GM10266 (cell line): ENCODE measurements around the gene ADCY2.

Source experiments
- DNase-seq: peaks from one replicate; pipeline ENCODE4 v3.0.0; 2012; ENCODE audit errors: extremely low spot score
- TF ChIP-seq, protein P1 (sequence below): IDR thresholded peaks from 2 replicates; pipeline ENCODE4 v1.5.1; 2012; ENCODE audit warnings: mild to moderate bottlenecking, low read depth; ENCODE audit not compliant: control insufficient read depth, insufficient read depth; ENCODE audit errors: missing control alignments

Gene ADCY2

DNA sequence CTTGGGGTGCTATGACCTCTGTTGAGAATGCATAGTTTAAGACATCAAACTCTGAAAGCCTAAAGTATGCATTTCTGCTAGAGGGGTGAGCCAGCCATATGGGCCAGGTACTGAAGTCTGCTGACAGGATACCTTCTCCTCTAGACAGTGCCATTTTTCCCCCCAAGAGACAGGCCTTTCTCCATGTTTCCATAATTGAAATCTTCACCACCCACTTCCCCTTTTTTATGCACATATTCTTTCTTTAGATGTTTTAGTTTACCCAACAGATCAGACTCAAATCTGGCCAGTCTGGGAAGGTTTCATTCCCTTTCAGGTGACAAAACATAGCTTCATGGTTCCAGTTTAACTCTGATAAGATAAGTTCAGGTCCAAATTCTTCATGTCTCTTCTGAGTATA is 212.8 kb downstream of the ADCY2 start:
- TF ChIP-seq, protein P1, sequence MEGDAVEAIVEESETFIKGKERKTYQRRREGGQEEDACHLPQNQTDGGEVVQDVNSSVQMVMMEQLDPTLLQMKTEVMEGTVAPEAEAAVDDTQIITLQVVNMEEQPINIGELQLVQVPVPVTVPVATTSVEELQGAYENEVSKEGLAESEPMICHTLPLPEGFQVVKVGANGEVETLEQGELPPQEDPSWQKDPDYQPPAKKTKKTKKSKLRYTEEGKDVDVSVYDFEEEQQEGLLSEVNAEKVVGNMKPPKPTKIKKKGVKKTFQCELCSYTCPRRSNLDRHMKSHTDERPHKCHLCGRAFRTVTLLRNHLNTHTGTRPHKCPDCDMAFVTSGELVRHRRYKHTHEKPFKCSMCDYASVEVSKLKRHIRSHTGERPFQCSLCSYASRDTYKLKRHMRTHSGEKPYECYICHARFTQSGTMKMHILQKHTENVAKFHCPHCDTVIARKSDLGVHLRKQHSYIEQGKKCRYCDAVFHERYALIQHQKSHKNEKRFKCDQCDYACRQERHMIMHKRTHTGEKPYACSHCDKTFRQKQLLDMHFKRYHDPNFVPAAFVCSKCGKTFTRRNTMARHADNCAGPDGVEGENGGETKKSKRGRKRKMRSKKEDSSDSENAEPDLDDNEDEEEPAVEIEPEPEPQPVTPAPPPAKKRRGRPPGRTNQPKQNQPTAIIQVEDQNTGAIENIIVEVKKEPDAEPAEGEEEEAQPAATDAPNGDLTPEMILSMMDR: no peak
- no peak for DNase-seq

DNA sequence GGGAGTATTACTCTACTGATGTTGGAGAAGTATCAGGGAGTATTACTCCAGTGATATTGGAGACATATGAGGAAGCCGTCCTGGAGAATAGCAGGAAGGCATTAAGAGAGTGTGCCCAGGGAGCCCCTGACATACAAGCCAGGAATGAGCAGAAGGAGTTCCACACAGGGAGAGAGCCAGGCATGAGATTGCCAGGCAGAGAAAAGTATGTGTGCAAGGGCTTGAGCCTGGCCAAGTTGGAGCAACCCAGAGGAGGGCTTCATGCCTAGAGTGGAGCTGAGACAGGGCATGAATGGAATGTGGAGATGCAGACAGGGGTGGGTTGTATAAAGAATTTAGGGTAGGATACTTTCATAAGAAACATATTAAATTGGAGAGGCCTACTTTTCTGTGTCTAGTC is 213.8 kb downstream of the ADCY2 start:
- DNase-seq: no peak
- TF ChIP-seq, protein P1: no peak

DNA sequence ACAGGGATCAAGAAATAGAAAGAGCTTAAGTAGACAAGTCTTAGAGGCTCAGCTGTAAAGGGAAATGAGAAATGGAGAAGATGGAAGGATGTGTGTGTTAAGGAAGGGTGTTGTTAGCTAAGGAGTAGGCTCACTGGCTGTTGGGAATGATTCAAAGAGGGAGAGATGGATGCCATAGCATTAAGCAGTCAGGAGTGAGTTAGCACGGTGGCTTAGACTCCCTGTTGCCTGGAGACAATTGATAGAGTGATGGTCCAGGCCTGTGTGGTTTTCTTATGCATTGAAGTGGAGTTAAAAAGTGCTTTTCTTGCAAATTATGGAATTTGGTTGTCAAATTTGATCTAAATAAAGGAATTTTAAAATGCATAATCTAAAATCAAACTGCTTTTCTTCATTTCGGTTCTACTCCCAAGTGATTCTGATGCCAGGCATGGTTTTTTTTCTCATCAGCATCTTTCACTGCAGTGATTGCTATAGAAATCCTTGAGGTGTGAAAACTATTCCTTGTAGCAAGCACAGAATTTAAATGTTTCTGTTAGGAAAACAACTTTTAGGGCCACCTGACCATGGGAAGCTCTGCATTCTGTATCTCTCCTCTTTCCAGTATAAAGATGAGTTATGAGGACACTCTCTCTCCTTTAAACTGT is 214.7 kb downstream of the ADCY2 start:
- TF ChIP-seq, protein P1: no peak
- DNase-seq: no peak

DNA sequence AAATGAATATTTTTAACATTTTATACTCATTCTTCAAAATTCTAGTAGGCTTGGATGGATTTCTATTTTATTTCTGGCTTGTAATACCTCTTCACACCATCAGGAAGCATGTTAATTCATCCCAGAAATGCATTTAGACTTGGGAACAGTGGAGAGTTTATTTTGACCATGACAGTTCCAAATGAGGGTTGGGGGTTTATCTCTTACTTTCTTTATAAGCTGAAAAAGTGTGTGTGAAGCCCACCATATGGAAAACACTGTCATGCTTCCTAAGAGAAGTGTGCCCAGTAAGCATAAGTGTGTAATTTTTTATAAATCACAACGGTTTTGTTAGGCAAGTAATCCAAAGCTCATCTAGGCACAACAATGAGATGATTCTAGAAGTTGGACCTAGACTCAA is 215.6 kb downstream of the ADCY2 start:
- DNase-seq: no peak
- TF ChIP-seq, protein P1: no peak

DNA sequence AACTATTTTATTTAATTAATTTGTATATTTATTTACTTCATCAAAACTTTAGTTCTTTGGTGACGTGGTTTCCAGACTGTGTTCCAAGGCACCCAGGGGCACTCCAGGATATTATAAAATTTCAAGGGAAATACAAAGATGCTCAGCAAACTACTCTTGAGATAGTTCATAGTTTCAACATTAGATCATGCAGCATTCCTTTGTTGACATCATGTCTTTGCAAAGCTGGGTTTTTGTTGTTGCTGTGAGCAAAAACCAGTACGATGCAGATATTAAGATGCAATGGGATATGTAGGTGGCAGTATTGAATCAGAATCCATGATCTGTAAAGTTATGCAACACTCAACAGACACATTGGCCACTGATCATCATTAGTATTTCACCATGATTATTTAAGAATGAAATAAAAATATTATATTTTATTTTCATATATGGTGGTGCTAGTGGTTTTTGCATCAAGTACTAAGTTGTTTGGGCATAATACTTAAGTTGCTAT is 219.7 kb downstream of the ADCY2 start:
- TF ChIP-seq, protein P1: no peak
- no peak for DNase-seq

DNA sequence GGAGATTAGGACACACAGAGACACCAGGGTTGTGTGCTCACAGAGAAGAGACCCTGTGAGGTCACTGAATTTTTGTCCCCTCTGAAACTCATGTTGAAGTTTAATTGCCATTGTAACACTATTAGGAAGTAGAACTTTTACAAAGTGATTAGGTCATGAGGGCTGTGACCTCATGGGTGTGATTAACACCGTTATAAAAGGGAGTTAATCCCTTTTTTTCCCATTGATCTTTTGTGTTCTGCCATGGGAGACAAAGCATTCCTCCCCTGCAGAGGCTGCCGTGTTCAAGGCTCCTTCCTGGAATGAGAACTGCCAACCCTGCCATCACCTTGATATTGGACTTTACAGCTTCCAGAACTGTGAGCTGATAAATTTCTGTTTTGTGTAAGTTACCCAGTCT is 221.0 kb downstream of the ADCY2 start:
- TF ChIP-seq, protein P1: no peak
- DNase-seq: no peak

DNA sequence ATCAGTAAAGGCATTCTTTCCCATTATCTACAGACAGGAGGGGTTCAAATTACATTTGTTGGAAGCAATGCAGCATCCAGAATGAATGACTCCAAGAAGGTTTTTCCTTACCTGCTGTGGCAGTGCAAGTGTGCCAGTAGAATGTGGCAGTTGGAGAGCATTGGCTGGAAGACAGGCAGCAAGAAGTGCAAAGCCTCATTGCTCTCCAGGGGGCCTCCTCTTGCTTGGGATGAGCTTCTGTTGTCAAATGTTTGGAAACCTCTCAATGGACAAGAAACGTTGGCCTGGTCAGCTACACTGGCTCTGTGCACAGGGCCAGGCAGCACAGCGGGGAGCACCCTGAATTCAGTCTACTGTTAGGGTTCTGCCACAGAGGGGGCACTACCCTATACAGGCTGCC is 226.6 kb downstream of the ADCY2 start:
- TF ChIP-seq, protein P1: no peak
- no peak for DNase-seq
